Measurements from ENCODE around the gene ANKRD22. TPM values are rescaled to one million over a fixed set of nuclear protein-coding genes. Genes with fewer than 3 reads are reported as not detected.

The ANKRD22 gene
- total RNA-seq (2021), result 3.8 and 4.9 TPM in 2 replicates
- Bru-seq, nascent RNA, result percentile 56 among the genes with signal in this experiment
- percentile 48 among the genes with signal in this experiment for BruChase-seq, experiment 1, labeled RNA remaining after a 2-hour chase
- percentile 47 among the genes with signal in this experiment for BruChase-seq, experiment 2, labeled RNA remaining after a 6-hour chase
- long read RNA-seq, transcript ANKRD22-201 (6 exons, 1,596 nt), result major isoform, 11 of 13 reads
- long read RNA-seq, partial matches to known transcripts, result 0 of 13 reads
- long read RNA-seq, other reads (novel, unspliced or antisense), result 2 of 13 reads

DNA sequence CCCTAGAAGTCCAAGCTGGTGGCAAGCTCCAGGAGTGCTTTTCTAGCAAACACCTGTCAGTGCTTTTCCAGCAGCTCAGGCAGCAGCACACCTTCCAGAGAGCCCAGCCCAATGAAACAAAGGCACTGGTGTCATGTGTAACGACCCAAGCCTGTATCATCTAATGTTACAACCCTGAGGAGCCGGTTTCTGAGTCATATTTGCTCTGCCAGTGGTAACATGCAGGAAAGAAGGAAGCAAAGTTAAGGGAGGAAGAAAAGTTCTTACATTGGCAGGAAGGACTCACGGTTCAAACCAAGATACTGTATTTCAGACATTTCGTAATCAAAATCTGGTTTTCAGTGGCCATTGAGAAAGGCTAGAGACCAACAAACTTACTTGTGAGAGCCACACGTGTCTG is at the start of gene ANKRD22:
TSS of gene ANKRD22 (minus strand) at position 139 of the 400 bp plus-strand sequence. CDS start 237 bp downstream, outside the sequence.
- CTCF ChIA-PET, result no interaction called here
- H3K27ac ChIP-seq, result peak within 1 kb of the TSS; percentile 90
- POLR2A ChIA-PET (ENCODE audit: unreplicated experiment), result interaction anchor here (0.5 kb wide), 1 partner anchor 204 kb away, joined by 5 read pairs; no protein-coding TSS in a partner anchor
- 0 out of 2 replicates have a peak within 1 kb of the TSS, but pooled peaks have one; percentile 29 for H2AFZ ChIP-seq
- H3K4me2 ChIP-seq, result peak within 1 kb of the TSS; percentile 92
- TF ChIP-seq CTCF (conservative IDR thresholded peaks at IDR 0.05), result no peak
- TF ChIP-seq EZH2 (IDR thresholded peaks at IDR 0.05; ENCODE audit: low read depth), result no peak
- peaks cover 29% of the 10 kb centered on the region; the same call in 1 of the 2 replicates for H3F3A ChIP-seq (ENCODE audit: insufficient read depth, low read depth)
- H4K20me1 ChIP-seq (ENCODE audit: insufficient read depth), result no peaks in the 10 kb centered on the region
- peak; percentile 76 to 98 for DNase-seq
- H3K4me1 ChIP-seq (replicated peaks; ENCODE audit: insufficient read depth), result peaks cover 52% of the 10 kb centered on the region
- no peaks in the 10 kb centered on the region for H3K27me3 ChIP-seq (ENCODE audit: insufficient read depth, low read depth)
- peaks cover 26% of the 10 kb centered on the region for H3K79me2 ChIP-seq (ENCODE audit: low read depth)
- peak within 1 kb of the TSS; percentile 51 for H3K4me3 ChIP-seq
- peaks cover 6% of the 10 kb centered on the region; the same call in 1 of the 2 replicates for H3K9me3 ChIP-seq (ENCODE audit: insufficient read depth, low read depth)
- intact Hi-C loops (cut with micrococcal nuclease; ENCODE audit: unreplicated experiment), result loop anchor here (2.0 kb wide), 2 partner anchors 15 to 29 kb away; partner anchors contain the start of gene STAMBPL1
- H3K36me3 ChIP-seq (ENCODE audit: low read depth), result no peaks in the 10 kb centered on the region
- H3K9me2 ChIP-seq (ENCODE audit: insufficient read depth), result no peaks in the 10 kb centered on the region
- BruUV-seq (replicated peaks), result no TSS peak

DNA sequence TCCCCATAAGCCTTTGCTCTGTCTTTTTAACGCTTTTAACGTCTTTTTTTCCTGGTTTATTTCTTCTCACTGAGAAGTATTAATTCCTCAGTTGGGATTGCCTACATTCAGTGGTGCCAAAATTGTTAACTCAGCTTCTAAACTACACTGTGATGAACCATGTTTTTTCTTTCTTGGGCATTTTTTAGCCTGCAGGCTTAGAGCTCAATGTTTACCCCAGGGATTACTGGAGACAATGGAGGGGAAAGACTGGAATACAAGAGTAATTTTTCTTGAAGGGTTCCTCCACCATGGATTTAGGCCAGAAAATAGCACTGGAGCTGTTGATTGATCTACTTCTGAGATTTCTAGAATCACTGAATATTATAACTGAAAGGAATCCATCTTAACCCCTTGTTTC is 48.2 kb upstream of the ANKRD22 start:
- DNase-seq, result no peak
- Histone ChIP-seq H3K4me2 (no peak overlapping the region), H4K20me1 (ENCODE audit: insufficient read depth) (no peaks in the 10 kb centered on the region), H3K4me3 (no peak overlapping the region), H2AFZ (no peak overlapping the region), H3F3A (ENCODE audit: insufficient read depth, low read depth) (peaks cover 6% of the 10 kb centered on the region; the same call in 1 of the 2 replicates), H3K27me3 (ENCODE audit: insufficient read depth, low read depth) (no peaks in the 10 kb centered on the region), H3K27ac (no peak overlapping the region), H3K79me2 (ENCODE audit: low read depth) (0 out of 2 replicates have a peak, but pooled peaks cover 4% of the 10 kb centered on the region), H3K9me3 (ENCODE audit: insufficient read depth, low read depth) (no peaks in the 10 kb centered on the region), H3K4me1 (replicated peaks; ENCODE audit: insufficient read depth) (peaks cover 29% of the 10 kb centered on the region), H3K9me2 (ENCODE audit: insufficient read depth) (no peaks in the 10 kb centered on the region), H3K36me3 (ENCODE audit: low read depth) (no peaks in the 10 kb centered on the region; the same call in 1 of the 2 replicates)
- no TSS peak for BruUV-seq (replicated peaks)
- intact Hi-C loops (cut with micrococcal nuclease; ENCODE audit: unreplicated experiment), result loop anchor here (5.0 kb wide), 1 partner anchor 43 kb away; no protein-coding TSS in a partner anchor
- ChIA-PET CTCF (no interaction called here), POLR2A (ENCODE audit: unreplicated experiment) (interaction anchor here (0.7 kb wide), 1 partner anchor 17 kb away, joined by 11 read pairs; no protein-coding TSS in a partner anchor)
- TF ChIP-seq CTCF (conservative IDR thresholded peaks at IDR 0.05) (no peak), EZH2 (IDR thresholded peaks at IDR 0.05; ENCODE audit: low read depth) (no peak)

- Histone ChIP-seq H3K36me3 (ENCODE audit: low read depth) (no peaks in the 10 kb centered on the region; the same call in 1 of the 2 replicates), H3F3A (ENCODE audit: insufficient read depth, low read depth) (peaks cover 6% of the 10 kb centered on the region; the same call in 1 of the 2 replicates), H3K4me3 (no peak overlapping the region), H3K27ac (no peak overlapping the region), H2AFZ (no peak overlapping the region), H3K4me2 (no peak overlapping the region), H3K9me2 (ENCODE audit: insufficient read depth) (no peaks in the 10 kb centered on the region), H3K79me2 (ENCODE audit: low read depth) (0 out of 2 replicates have a peak, but pooled peaks cover 4% of the 10 kb centered on the region), H4K20me1 (ENCODE audit: insufficient read depth) (no peaks in the 10 kb centered on the region), H3K27me3 (ENCODE audit: insufficient read depth, low read depth) (no peaks in the 10 kb centered on the region), H3K9me3 (ENCODE audit: insufficient read depth, low read depth) (no peaks in the 10 kb centered on the region), H3K4me1 (replicated peaks; ENCODE audit: insufficient read depth) (peaks cover 29% of the 10 kb centered on the region)
- no peak for TF ChIP-seq EZH2 (IDR thresholded peaks at IDR 0.05; ENCODE audit: low read depth)
- TF ChIP-seq CTCF (conservative IDR thresholded peaks at IDR 0.05), result no peak
- BruUV-seq (replicated peaks), result no TSS peak
- ChIA-PET POLR2A (ENCODE audit: unreplicated experiment) (interaction anchor here (0.6 kb wide), 1 partner anchor 12 kb away, joined by 4 read pairs; no protein-coding TSS in a partner anchor), CTCF (interaction anchor here (0.8 kb wide), 1 partner anchor 50 kb away, joined by 3 read pairs; no protein-coding TSS in a partner anchor)
- intact Hi-C loops (cut with micrococcal nuclease; ENCODE audit: unreplicated experiment), result loop anchor here (5.0 kb wide), 1 partner anchor 41 kb away; no protein-coding TSS in a partner anchor
- no peak for DNase-seq
Observed at GRCh38 chr10:88898727-88899126, 47.1 kb upstream of the ANKRD22 start.

Data from PC-9 (cell line).